Tibial nerve (tissue), 4 donors: ENCODE measurements around the gene CST6.

Source experiments
- EP300 ChIP-seq, 2 donors: sonication (generic); formaldehyde crosslinking; IDR thresholded peaks; one replicate each; pipeline ENCODE4 v1.6.1; 2017; ENCODE audit warnings: antibody characterized with exemption in 2 of 2, mild to moderate bottlenecking in 1 of 2
- POLR2A ChIP-seq, 2 donors: fragments of 450-650 bp; IDR thresholded peaks; one replicate each; pipeline ENCODE4 v1.6.1; 2017; ENCODE audit warnings: antibody characterized with exemption in 2 of 2, mild to moderate bottlenecking in 2 of 2, moderate library complexity in 2 of 2
- TF ChIP-seq, protein P1 (sequence below), 5 experiments: fragments of 200-600 bp in 3 of 5; fragments of 450-650 bp in 2 of 5; sonication (generic) in 3 of 5; IDR thresholded peaks; one replicate each; pipeline ENCODE4 v1.5.1; 2016 to 2019; ENCODE audit warnings: antibody characterized with exemption in 5 of 5, mild to moderate bottlenecking in 3 of 5, moderate library complexity in 2 of 5

DNA sequence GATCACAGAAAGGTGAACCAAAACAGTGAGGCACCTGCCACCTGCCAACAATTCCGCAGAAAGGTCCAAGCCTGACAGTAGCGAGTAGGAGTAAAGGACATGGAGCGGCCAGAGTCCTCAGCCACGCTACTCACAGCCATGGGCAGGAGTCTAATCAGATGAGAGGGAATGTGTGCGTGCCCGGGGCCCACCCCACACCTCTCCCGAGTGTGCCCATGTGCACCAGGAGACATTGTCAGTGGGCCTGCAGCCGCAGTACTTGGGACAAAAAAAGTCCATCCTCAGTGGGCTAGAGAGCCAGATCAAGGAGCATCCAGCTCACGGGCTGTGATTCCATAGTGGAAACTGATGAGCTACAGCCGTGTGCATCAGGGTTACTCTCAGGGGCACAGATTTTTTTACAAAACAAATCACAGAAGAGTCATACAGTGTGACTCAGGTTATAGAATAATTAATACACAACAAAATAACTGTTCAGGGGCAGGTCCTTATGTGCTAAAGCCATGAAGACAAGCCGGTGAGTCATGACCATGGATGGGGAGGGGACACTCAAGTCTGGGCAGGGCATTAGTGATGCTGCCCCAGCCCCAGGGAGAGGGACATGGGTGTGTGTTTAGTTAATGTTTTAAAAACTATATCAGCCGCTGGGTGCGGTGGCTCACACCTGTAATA, 38.2 kb upstream of the CST6 start:
- TF ChIP-seq POLR2A (IDR thresholded peaks at IDR 0.05) (no peak), EP300 (IDR thresholded peaks at IDR 0.05) (no peak)
- TF ChIP-seq, protein P1, sequence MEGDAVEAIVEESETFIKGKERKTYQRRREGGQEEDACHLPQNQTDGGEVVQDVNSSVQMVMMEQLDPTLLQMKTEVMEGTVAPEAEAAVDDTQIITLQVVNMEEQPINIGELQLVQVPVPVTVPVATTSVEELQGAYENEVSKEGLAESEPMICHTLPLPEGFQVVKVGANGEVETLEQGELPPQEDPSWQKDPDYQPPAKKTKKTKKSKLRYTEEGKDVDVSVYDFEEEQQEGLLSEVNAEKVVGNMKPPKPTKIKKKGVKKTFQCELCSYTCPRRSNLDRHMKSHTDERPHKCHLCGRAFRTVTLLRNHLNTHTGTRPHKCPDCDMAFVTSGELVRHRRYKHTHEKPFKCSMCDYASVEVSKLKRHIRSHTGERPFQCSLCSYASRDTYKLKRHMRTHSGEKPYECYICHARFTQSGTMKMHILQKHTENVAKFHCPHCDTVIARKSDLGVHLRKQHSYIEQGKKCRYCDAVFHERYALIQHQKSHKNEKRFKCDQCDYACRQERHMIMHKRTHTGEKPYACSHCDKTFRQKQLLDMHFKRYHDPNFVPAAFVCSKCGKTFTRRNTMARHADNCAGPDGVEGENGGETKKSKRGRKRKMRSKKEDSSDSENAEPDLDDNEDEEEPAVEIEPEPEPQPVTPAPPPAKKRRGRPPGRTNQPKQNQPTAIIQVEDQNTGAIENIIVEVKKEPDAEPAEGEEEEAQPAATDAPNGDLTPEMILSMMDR (IDR thresholded peaks at IDR 0.05), result no peak
